Metanephros (tissue), 1 donor: ENCODE measurements around the gene ACKR4. TPM values are rescaled to one million over a fixed set of nuclear protein-coding genes. Genes with fewer than 3 reads are reported as not detected.

Experiments used
- total RNA-seq: library from RNA; depleted of rRNA; stranded (reverse); fragments of >200 nt; gene quantifications from one replicate; pipeline ENCODE4 v1.2.3, GENCODE V29; 2014

Gene ACKR4
- total RNA-seq = 1.9 TPM

DNA sequence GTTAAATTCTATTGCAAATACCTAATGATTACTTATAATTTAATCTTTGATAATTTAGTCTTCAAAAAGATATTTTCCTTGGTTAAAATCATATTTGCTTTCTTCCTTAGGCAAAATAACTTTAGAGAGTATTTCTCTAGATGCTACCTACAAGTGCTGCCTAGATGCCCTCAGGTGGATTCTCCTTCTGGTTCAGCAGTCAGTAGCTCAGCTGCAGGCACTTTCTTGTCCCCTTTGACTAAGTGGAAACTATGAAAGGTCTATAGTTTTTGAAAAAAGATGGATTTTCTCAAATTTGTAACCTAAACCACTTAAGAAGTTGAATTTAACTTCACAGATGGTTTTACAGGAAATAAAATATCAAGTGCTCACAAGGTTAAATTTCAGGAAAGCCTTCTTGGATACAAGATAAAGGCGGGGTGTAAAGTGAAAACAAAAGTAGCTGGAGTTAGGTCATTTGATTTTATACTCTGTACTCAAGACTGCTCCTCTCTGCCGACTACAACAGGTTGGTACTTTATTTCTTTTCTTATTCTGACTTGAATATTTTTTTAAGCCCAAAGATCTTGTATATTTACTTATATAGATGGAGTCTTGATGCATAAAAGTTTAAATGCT lies at the start of gene ACKR4:
Gene ACKR4 (plus strand): TSS at position 455 of the 618 bp plus-strand sequence. CDS start 3,128 bp downstream, outside the sequence.

Other genes with a start within 250 kb of the ACKR4 start
- gene DNAJC13, start 179.8 kb upstream of the ACKR4 start, total RNA-seq = 52.0 TPM
- gene ACAD11, start 62.5 kb downstream of the ACKR4 start, total RNA-seq = 43.6 TPM
- gene UBA5, start 63.1 kb downstream of the ACKR4 start, total RNA-seq = 57.7 TPM
- 37.6 TPM for gene NPHP3, start 125.1 kb downstream of the ACKR4 start, total RNA-seq